NCI-H1048 (cell line): ENCODE data around the gene ZBTB6.

ENCODE experiments used
- DNase-seq: peaks from one replicate; lab custom pipeline; 2025; lab: John Stamatoyannopoulos, UW

Gene ZBTB6, protein sequence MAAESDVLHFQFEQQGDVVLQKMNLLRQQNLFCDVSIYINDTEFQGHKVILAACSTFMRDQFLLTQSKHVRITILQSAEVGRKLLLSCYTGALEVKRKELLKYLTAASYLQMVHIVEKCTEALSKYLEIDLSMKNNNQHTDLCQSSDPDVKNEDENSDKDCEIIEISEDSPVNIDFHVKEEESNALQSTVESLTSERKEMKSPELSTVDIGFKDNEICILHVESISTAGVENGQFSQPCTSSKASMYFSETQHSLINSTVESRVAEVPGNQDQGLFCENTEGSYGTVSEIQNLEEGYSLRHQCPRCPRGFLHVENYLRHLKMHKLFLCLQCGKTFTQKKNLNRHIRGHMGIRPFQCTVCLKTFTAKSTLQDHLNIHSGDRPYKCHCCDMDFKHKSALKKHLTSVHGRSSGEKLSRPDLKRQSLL

DNA sequence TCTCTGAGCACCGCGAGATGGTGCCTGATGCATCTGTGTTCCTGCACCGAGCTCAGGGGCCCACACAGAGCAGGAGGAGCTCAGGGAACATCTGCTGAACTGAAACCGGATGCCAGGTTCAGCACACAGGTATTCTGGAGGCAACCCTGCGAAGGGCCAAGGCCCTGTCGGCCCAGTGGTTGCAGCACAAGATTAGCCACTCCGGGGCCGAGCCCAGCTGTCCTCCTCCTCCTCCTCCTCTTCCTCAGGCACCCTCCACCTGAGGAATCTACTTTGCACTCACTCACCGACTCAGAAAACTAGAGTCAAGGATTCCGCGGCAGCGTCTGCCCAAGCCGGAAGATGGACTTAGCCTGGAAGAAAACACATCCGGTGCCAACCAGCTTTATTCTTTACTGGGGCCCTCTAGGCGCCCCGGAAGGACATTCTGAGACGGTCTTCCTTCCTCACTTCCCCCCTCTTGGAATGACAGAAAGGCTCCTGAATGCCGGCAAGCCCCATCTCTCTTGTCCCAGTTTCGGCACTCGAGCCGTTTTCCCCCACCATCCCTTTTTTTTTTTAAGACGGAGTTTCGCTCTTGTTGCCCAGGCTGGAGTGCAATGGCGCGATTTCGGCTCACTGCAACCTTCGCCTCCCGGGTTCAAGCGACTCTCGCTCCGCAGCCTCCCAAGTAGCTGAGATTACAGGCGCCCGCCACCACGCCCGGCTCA lies at the start of gene ZBTB6:
ZBTB6 (minus strand) TSS at position 360 of the 710 bp plus-strand sequence. CDS start 1,251 bp downstream, outside the sequence.
- peak; percentile 18 for DNase-seq

DNA sequence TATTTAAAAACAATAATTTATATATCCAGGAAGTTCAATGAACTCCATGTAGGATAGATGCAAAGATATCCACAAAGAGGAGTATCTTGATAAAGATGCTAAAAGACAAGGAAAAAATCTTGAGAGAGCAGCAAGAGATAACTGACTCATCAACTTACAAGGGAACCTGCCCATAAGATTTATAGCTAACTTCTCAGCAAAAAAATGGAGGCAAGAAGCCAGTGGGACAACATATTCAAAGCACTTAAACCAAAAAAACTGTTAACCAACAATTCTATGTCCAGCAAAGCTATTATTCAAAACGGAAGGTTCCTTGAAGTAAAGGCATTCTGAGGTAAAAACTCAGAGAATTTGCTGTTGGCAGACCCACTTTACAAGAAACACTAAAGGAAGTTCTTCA lies 48.0 kb upstream of the ZBTB6 start:
- no peak for DNase-seq

DNA sequence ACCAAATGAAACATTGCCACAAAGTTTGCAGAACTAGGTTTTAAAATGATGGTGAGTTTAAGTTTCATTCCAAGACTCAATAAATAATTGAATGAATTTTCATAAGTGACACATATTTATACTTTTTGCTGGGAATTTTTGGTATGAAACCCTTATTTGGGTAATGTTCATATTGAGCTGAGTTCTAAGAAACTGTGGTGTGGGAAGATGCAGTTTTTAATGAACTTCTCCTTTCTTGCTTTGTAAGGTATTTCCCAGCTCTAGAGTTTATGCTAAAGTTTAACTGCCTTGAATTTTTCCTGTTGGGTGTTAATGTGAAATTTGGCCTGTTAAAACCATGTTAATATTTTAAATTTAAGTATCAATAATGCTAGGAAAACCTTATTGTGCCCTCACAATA lies 42.8 kb upstream of the ZBTB6 start:
- DNase-seq = no peak

DNA sequence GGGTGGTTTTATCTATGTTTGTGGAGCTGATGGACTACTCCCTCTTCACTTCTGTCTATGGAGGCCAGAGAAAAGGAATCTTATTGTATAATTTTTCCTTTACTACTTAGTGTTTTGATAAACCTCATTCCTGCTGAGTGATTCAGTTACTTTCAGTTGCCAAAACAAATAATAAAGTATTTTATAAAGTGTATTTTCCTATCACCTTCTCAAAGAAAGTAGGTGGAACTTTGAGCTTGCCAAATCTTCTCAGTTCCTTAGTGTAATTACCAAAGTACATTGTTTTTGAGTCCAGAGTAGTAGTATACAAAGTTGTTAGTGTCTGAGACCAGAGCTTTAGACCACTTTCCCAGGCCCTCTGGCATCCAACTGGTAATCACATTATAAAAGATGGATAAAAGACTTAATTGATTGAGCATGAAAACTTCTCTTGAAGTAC lies 41.1 kb upstream of the ZBTB6 start:
- DNase-seq = no peak

DNA sequence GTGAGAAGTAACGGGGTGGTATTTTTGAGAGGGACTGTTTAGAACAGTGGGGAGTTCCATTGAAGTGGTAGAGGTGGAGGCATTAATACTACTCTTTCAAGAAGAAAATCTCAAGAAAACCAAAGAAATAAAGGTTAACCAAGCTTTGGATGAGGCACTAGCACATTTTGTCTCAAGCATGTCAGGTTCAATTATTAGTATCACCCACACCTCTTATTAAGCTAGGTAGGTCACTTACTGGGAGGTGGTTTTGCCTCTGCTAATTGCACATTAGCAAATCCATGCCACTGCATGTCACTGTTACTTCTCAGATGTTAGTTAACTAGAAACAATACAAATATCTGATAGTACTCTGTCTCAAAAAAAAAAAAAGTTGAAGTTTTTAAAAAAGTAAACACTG lies 37.9 kb upstream of the ZBTB6 start:
- DNase-seq = no peak

DNA sequence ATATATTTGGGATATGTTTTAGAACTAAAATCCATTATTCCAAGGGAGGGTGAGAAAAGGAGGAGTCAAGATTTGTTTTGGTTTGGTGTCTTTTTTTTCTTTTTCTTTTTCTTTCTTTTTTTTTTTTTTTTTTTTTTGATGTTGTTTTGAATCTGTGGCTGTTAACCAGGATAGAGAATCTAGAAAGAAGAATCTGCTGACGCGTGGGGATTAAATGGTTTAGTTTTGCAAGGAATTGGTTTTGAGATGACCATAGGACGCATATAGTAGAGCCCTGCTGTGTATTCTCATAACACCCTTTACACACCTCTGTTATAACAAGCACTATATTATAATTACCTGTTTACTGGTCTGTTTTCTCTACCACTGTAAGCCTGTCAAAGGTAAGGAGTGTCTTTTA lies 37.1 kb upstream of the ZBTB6 start:
- DNase-seq = no peak

DNA sequence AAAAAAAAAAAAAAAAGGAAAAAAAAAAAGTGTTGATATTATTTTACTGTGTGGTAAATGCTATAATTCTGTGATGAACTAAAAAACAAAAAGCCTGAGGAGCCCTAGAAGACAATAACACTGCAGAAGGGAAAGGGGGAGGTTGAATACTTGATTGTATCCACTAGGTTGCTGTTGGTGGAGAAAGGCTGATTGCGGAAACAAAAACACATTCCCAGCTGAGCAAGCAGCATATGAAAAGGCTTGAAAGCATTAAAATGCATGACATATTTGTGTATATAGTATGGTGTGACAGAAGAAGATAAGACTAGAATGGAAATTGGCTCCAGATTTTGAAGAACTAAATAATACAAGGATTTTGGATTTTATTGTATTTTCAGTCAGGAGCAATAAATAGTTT lies 36.6 kb upstream of the ZBTB6 start:
- no peak for DNase-seq

DNA sequence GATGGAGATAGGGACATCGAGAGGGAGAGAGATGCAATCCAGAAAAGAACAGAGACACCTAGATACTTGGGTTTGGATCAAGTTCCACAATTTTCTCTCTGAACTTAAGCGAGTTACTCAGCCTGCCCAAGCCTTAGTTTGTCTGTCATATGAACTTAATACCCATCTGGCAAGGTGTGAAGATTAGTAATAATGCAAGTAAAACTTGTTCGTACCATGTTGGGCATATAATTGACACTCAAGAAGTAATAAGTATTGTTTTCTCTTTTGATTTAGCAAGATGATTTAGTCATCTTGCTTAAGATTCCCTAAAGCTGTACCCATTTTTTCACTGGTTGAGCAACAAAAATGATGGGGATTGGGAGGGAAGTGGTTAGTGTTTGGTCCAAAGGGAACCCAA lies 35.2 kb upstream of the ZBTB6 start:
- no peak for DNase-seq

DNA sequence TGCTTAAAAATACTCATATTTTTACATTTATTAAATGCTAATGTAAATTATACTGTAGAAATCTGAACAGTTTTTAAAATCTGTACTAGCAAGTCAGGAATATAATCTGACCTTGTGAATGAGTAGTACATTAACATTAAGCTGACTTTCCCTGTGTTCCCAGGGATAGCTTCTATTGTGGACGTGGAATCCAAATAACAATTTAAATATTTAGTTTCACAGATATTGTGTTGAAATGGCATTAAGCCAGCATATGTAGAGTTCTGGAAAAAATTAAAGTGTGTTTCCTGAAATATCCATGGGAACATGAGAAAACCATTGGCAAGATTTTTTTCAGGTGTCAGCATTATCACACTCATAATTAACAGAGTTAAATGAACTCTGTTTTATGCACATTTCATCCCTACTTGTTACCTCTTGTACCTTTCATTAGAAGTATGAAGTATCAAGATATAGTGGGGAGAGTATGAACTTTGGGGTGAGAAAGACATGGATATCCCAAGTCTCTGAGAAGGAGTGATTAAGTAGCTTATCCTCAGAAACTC lies 33.4 kb upstream of the ZBTB6 start:
- no peak for DNase-seq

DNA sequence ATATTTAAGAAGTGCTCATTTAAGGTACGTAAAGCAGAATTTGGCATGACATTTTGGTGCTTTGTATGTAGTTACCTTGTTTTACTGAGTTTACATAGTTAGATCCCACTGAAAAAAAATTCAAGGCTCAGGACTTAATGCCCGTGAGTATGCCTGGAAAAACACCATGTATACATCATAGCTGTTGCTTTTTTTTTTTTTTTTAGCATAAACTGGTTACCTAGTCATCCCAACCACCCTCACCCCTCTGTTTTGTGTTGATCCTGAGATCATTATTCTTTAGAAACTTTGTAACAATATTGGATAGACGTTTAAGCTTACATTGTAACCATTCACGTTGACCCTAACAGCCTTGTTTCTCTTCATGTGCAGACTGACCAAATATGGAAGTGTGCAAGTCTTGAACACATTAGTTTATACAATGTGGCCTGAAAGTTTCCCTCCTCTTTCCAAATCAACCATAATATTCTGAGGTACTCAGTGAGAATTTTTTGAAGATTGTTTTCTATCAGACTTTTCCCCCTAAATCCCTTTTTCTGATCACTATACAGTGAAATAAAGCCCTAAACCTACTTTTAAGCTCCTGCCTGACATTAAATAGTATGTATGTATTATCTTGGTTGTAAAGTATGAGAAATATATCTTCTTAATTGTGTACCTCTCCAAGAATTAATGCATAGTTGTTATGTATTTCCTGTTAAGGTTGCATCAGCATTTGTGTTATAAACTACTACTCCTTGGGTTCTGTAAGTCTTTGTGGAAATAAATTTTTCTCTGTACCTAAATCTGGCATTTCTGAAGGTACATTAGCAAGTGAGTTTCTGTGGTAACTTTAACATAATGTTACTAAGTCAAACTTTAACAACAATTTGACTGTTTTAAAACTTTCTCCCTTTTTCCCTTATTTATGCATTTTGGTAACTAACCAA lies 32.1 kb upstream of the ZBTB6 start:
- no peak for DNase-seq

DNA sequence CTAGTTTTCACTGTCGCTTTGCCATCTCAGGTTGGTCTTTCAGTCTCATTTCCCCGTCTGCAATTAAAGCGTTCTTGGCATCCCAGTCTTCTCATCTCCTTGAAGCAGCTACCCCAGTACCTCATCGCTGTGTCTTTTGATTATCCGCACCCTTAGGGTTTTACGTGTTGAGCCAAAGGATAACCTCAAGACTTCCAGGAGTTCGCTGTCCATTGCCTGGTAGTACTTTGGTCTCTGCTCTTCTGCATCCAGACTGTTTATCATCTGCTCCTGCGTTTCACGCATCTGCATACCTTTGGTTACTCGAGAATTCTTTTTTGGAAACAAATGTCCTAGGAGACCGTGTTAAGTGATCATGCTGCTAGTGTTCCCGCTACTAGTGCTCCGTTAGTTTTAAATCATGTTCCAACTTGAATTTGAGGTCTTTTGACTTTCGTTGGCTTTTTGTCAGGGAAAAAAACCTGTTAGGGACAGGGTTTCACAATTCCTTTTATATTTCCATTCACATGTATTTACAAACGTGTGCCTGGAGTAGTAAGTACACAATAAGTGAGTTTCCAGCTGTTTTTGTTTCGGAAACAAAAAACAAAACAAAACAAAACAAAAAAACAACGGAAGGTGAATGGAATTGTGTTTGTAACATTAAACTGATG lies 28.6 kb upstream of the ZBTB6 start:
- DNase-seq = no peak

DNA sequence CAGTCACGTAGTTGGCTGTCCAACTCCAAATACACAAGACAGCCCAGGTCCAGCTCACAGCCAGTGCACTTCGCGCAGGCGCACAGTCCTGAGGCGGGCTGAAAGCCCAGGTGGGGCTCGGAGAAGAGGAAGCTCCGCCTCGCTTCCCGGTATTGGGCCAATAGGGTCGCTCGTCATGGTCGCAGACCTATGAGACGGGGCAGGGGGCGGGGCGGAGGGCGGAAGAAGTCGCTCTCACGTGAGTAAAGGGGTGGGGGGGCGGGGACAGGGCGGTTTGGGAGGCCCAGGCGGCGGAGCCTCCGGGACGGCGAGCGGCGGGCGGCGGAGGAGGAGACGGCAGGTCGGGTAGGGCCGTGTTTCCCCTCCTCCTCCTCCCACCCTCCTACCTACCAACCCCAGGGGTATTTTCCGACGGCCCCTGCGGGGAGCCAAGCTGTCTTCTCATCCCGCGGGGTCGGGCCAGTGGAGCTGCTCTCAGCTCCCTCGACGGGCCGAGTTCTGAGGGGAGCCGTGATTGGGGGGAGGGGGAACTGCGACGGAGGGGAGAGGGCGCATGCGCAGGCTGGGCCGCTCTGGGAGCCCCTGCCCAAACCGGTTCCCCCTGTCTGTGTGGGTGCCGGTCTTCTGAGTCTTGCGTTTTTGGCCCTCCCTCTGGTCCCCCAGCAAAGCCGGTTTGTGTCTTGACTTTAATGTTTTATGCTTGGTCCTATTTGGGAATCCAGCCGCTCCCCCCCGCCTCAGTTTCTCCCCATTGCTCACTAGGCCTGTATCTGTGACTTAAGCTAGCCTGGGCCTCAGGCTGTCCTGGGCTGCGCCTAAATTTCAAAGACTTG lies 27.8 kb upstream of the ZBTB6 start, which contains the start of gene RABGAP1:
RABGAP1 (plus strand) TSS at position 272 of the 833 bp plus-strand sequence. CDS start 16,040 bp downstream, outside the sequence.
- DNase-seq = peak; percentile 95

DNA sequence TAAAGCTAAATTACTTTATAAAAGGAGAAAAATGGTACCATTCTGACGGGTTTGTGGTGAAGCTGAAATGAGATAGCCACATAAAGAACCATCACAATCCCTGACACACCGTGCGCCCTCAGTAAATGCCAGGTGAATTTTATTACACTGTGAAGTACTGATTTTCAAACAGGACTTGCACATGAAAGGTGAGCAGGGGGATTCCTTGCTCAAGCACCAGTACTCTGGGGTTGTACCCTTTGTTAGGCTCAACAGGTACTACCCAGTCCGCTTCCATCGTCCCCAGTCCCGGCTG lies 27.3 kb upstream of the ZBTB6 start:
- no peak for DNase-seq

DNA sequence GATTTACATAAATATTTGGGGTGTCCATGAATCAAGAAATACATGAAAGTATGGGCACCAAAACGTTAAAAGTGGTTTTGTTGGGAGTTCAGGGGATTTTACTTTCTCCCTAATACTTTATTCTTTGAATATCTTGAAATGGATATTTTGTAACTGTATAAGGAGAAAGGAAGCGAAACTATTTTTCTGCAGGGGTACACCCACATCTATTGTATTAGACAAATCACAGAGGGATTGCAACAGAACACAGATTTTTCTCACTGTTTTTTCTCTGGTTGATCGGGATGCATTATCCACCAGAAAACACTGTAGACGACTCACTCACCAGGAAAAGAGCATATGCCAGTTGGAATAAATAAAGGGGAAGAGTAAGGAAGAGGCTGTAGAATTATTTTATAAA lies 26.5 kb upstream of the ZBTB6 start:
- DNase-seq = no peak

DNA sequence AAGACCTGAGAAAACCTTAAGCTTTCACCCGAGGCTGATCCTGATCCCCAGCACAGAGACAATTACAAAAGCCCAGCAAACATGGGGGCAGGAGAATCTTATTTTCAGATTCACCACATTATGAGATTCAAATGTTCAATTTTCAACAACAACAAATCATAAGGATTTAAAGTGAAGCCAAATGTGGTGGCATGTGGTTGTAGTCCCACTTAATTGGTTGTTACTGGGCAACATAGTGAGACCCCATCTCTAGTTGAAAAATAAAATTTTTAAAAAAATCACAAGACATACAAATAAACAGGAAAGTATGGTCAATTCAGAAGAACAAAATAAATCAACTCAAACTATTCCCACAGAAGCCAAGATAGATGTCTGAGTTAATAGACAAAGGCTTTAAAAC lies 23.8 kb upstream of the ZBTB6 start:
- DNase-seq = no peak

DNA sequence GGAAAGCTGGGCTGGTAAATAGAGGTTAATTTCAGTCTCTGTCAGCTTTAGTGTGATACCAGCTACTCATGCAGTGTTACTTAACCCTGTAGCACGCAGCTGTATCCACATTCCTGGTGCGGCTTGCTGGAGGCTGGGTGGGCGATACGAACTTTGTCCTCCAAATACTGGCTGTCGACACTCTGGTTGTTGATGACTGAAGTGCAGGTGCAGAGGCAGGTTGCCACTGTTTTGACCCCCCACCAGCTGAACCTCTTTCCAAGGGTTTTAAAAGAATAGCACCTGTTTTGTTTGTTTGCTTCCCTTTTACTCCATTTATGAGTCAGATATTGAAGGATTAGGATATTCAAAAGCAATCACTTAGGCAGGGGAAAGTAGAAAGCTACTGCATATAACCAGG lies 23.3 kb upstream of the ZBTB6 start:
- DNase-seq = no peak

DNA sequence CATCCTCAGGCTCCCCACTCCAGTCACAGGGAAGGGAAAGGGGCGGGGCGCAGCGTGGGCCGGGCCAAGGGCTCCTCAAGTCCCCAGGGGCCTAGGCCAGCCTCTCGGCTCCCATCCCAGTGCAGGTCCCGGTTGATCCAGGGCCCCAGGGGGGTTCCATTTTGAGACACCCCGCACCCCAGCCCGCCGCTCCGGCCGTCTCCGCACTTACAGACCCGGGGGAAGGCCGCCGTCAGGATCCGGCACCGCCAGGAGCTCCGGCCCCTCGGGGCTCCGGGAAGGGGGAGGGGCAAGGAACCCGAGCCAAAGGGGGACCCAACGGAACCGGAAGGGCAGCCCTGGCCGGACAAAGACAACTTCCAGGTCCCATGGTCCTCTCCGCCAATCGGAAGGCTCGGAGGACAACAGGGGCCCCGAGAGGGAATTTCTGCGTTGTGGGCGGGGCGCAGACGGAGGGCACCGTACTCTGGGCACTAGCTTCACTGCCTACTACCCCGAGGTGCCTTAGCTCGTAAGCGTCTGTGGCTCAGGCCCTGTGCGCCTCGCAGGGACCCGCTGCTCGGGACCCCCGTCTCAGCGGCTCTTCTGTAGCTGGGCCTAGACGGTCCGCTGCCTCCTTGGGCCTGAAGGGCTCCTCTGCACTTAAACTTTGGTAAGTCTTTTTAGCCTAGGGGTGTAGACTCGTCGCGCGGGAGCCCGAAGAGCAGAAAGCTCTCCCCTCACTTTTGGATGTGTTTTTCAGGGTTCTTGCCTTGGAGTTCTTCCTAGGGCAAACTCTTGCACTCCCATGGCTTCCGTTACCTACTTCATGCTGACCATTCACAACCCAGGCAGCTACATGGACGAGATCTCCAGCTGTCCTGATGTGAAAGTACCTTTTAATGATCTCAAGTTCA lies 18.4 kb upstream of the ZBTB6 start, which contains the start of gene ZBTB26:
ZBTB26 (minus strand) TSS at position 287 of the 896 bp plus-strand sequence. CDS start 11,578 bp downstream, outside the sequence.
- peak; percentile 83 for DNase-seq

DNA sequence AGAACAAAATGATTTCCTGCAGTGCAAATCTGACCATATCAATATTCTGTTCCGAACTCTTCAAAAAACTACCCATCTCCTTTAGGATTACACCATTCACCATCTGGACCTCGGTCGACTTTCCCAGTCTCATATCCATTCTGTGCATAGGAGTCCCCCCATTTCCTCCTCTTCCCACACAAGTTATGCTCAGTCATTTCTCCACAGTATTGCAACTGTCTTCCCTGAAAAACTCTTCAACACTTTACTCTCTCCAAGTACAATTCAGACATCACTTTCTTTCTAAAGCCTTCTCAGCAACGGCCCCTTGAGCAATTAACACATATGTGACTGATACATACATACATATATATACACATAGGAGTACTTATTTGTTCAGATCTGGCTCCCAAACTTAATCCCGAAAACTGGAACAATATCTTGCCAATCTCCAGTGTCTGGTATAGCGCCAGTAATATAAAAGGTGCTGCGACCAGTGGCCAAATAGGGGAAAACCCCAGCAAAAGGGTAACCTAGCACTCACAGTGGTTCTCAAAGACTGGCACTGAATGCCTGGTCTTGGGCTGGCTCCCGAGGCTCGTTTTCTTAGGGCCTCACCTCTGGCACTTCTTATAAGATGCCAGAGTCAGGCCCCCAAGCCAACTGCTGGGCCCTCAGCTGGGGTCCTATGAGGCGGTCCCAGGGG lies 17.6 kb upstream of the ZBTB6 start:
- no peak for DNase-seq
